DND-41 (cell line): ENCODE measurements around the gene GRID2.
"Not testable (repeated sequence)": the region's sequence is repeated elsewhere in the genome, so short reads cannot be mapped to it uniquely, and the experiment has no call there.

Experiments used
- CTCF ChIP-seq: IDR thresholded peaks from 2 replicates; pipeline ENCODE4 v1.5.1; 2012; ENCODE audit warnings: borderline replicate concordance, low read length, moderate library complexity, mild to moderate bottlenecking; ENCODE audit not compliant: poor library complexity, severe bottlenecking; ENCODE audit errors: extremely low read depth
- EZH2 ChIP-seq: IDR thresholded peaks from 3 replicates; pipeline ENCODE4 v1.6.1; 2012; ENCODE audit warnings: borderline replicate concordance, low read depth, mild to moderate bottlenecking, moderate library complexity, low read length, inconsistent platforms; ENCODE audit not compliant: severe bottlenecking

- TF ChIP-seq CTCF, EZH2: not testable (repeated sequence)
Observed at GRCh38 chr4:92438722-92439121, 135.0 kb downstream of the GRID2 start.
